ENCODE data around the gene SH2D3C. TPM values are rescaled to one million over a fixed set of nuclear protein-coding genes. Genes with fewer than 3 reads are reported as not detected.

The SH2D3C gene
- total and polyA plus RNA-seq, 4 donors, result 9.4 to 29.4 (median 17.7) TPM

- peaks cover 8% of the 10 kb centered on the region for H3K4me1 ChIP-seq (ENCODE audit: control insufficient read depth, insufficient read depth, low read length)
- H3K4me3 ChIP-seq (ENCODE audit: low read depth, low read length), result no peak overlapping the region
- no peaks in the 10 kb centered on the region for H3K9me3 ChIP-seq (ENCODE audit: control insufficient read depth, insufficient read depth, low read length)
- no peaks in the 10 kb centered on the region for H3K27me3 ChIP-seq (ENCODE audit: control insufficient read depth, insufficient read depth, low read length)
- H3K27ac ChIP-seq (ENCODE audit: low read depth, low read length), result no peak overlapping the region
- DNase-seq (ENCODE audit: low read depth in 4 of 6, low spot score in 6 of 6), result peak in 2 of 6 donors; percentile 17 to 25
- 96% methylated on average over 4 of the region's 9 CpGs for WGBS (ENCODE audit: insufficient coverage)
- H3K36me3 ChIP-seq (ENCODE audit: control insufficient read depth, insufficient read depth, low read length), result peaks cover 31% of the 10 kb centered on the region
Measured at GRCh38 chr9:127694890-127695720, 83.4 kb downstream of the SH2D3C start.

- Histone ChIP-seq H3K9me3 (ENCODE audit: control insufficient read depth, insufficient read depth, low read length) (no peaks in the 10 kb centered on the region), H3K36me3 (ENCODE audit: control insufficient read depth, insufficient read depth, low read length) (peaks cover 43% of the 10 kb centered on the region), H3K27me3 (ENCODE audit: control insufficient read depth, insufficient read depth, low read length) (no peaks in the 10 kb centered on the region), H3K4me3 (ENCODE audit: low read depth, low read length) (no peak overlapping the region), H3K27ac (ENCODE audit: low read depth, low read length) (no peak overlapping the region), H3K4me1 (ENCODE audit: control insufficient read depth, insufficient read depth, low read length) (peaks cover 1% of the 10 kb centered on the region)
- no peak for DNase-seq (ENCODE audit: low read depth in 4 of 6, low spot score in 6 of 6)
- no CpG with 5 or more reads among the region's 4 CpGs for WGBS (ENCODE audit: insufficient coverage)
Measured at GRCh38 chr9:127693697-127694096, 84.8 kb downstream of the SH2D3C start.

- peaks cover 47% of the 10 kb centered on the region for H3K36me3 ChIP-seq (ENCODE audit: control insufficient read depth, insufficient read depth, low read length)
- H3K4me1 ChIP-seq (ENCODE audit: control insufficient read depth, insufficient read depth, low read length), result no peaks in the 10 kb centered on the region
- H3K27me3 ChIP-seq (ENCODE audit: control insufficient read depth, insufficient read depth, low read length), result no peaks in the 10 kb centered on the region
- H3K9me3 ChIP-seq (ENCODE audit: control insufficient read depth, insufficient read depth, low read length), result no peaks in the 10 kb centered on the region
- no peak overlapping the region for H3K4me3 ChIP-seq (ENCODE audit: low read depth, low read length)
- no peak overlapping the region for H3K27ac ChIP-seq (ENCODE audit: low read depth, low read length)
- no peak for DNase-seq (ENCODE audit: low read depth in 4 of 6, low spot score in 6 of 6)
- 88% methylated on average over 10 of the region's 10 CpGs for WGBS (ENCODE audit: insufficient coverage)
Measured at GRCh38 chr9:127693143-127693542, 85.3 kb downstream of the SH2D3C start.

- Histone ChIP-seq H3K9me3 (ENCODE audit: control insufficient read depth, insufficient read depth, low read length) (no peaks in the 10 kb centered on the region), H3K27me3 (ENCODE audit: control insufficient read depth, insufficient read depth, low read length) (no peaks in the 10 kb centered on the region), H3K4me1 (ENCODE audit: control insufficient read depth, insufficient read depth, low read length) (no peaks in the 10 kb centered on the region), H3K27ac (ENCODE audit: low read depth, low read length) (no peak overlapping the region), H3K4me3 (ENCODE audit: low read depth, low read length) (no peak overlapping the region), H3K36me3 (ENCODE audit: control insufficient read depth, insufficient read depth, low read length) (peaks cover 57% of the 10 kb centered on the region)
- DNase-seq (ENCODE audit: low read depth in 4 of 6, low spot score in 6 of 6), result no peak
- WGBS (ENCODE audit: insufficient coverage), result 67% methylated on average over 12 of the region's 20 CpGs
Measured at GRCh38 chr9:127692071-127692470, 86.4 kb downstream of the SH2D3C start.

- no peaks in the 10 kb centered on the region for H3K27me3 ChIP-seq (ENCODE audit: control insufficient read depth, insufficient read depth, low read length)
- H3K4me3 ChIP-seq (ENCODE audit: low read depth, low read length), result no peak overlapping the region
- no peaks in the 10 kb centered on the region for H3K4me1 ChIP-seq (ENCODE audit: control insufficient read depth, insufficient read depth, low read length)
- 100% methylated on average over 8 of the region's 10 CpGs for WGBS (ENCODE audit: insufficient coverage)
- peaks cover 62% of the 10 kb centered on the region for H3K36me3 ChIP-seq (ENCODE audit: control insufficient read depth, insufficient read depth, low read length)
- no peak for DNase-seq (ENCODE audit: low read depth in 4 of 6, low spot score in 6 of 6)
- no peaks in the 10 kb centered on the region for H3K9me3 ChIP-seq (ENCODE audit: control insufficient read depth, insufficient read depth, low read length)
- H3K27ac ChIP-seq (ENCODE audit: low read depth, low read length), result no peak overlapping the region
Measured at GRCh38 chr9:127690735-127691134, 87.7 kb downstream of the SH2D3C start.

GRCh38 chr9:127689329-127690000 lies 89.0 kb downstream of the SH2D3C start:
- no peak overlapping the region for H3K27ac ChIP-seq (ENCODE audit: low read depth, low read length)
- no peak overlapping the region for H3K4me3 ChIP-seq (ENCODE audit: low read depth, low read length)
- H3K27me3 ChIP-seq (ENCODE audit: control insufficient read depth, insufficient read depth, low read length), result no peaks in the 10 kb centered on the region
- H3K36me3 ChIP-seq (ENCODE audit: control insufficient read depth, insufficient read depth, low read length), result peaks cover 65% of the 10 kb centered on the region
- no peaks in the 10 kb centered on the region for H3K9me3 ChIP-seq (ENCODE audit: control insufficient read depth, insufficient read depth, low read length)
- DNase-seq (ENCODE audit: low read depth in 4 of 6, low spot score in 6 of 6), result no peak
- peaks cover 4% of the 10 kb centered on the region for H3K4me1 ChIP-seq (ENCODE audit: control insufficient read depth, insufficient read depth, low read length)
- WGBS (ENCODE audit: insufficient coverage), result 76% methylated on average over 12 of the region's 13 CpGs

Other genes starting within 250 kb of the SH2D3C start
- gene STXBP1, start 166.4 kb downstream of the SH2D3C start, total RNA-seq, result 100 to 1,000 TPM in 1 of 2 donors, 10 to 100 TPM in 1; 45.0 to 113 TPM
- 100 to 1,000 TPM; 267 to 301 TPM for gene STXBP1, start 166.4 kb downstream of the SH2D3C start, polyA plus RNA-seq (ENCODE audit: insufficient read length in 2 of 2)
- gene CFAP157, start 71.7 kb downstream of the SH2D3C start, total RNA-seq, result 10 to 100 TPM in 1 of 2 donors, 1 to 10 TPM in 1; 1.1 to 22.6 TPM
- 10 to 100 TPM; 27.6 to 28.0 TPM for gene CFAP157, start 71.7 kb downstream of the SH2D3C start, polyA plus RNA-seq (ENCODE audit: insufficient read length in 2 of 2)
- gene PTRH1, start 63.0 kb downstream of the SH2D3C start, total RNA-seq, result 10 to 100 TPM; 11.7 to 19.0 TPM
- gene PTRH1, start 63.0 kb downstream of the SH2D3C start, polyA plus RNA-seq (ENCODE audit: insufficient read length in 2 of 2), result 10 to 100 TPM; 14.8 to 17.1 TPM
- under 1 TPM in 1 of 2 donors, not detected in 1; 0.61 TPM for gene TTC16, start 62.6 kb downstream of the SH2D3C start, total RNA-seq
- under 1 TPM; 0.38 to 0.63 TPM for gene TTC16, start 62.6 kb downstream of the SH2D3C start, polyA plus RNA-seq (ENCODE audit: insufficient read length in 2 of 2)
- 1 to 10 TPM; 6.2 to 7.7 TPM for gene TOR2A, start 43.4 kb downstream of the SH2D3C start, total RNA-seq
- 10 to 100 TPM; 21.8 to 23.5 TPM for gene TOR2A, start 43.4 kb downstream of the SH2D3C start, polyA plus RNA-seq (ENCODE audit: insufficient read length in 2 of 2)
- gene CDK9, start 7.4 kb upstream of the SH2D3C start, total RNA-seq, result 10 to 100 TPM; 39.8 to 59.7 TPM
- 100 to 1,000 TPM; 119 to 148 TPM for gene CDK9, start 7.4 kb upstream of the SH2D3C start, polyA plus RNA-seq (ENCODE audit: insufficient read length in 2 of 2)
- 10 to 100 TPM; 17.8 to 33.7 TPM for gene FPGS, start 24.2 kb upstream of the SH2D3C start, total RNA-seq
- 10 to 100 TPM; 42.2 to 50.1 TPM for gene FPGS, start 24.2 kb upstream of the SH2D3C start, polyA plus RNA-seq (ENCODE audit: insufficient read length in 2 of 2)
- 10 to 100 TPM in 1 of 2 donors, 1 to 10 TPM in 1; 6.3 to 14.5 TPM for gene ENG, start 76.0 kb upstream of the SH2D3C start, total RNA-seq
- gene ENG, start 76.0 kb upstream of the SH2D3C start, polyA plus RNA-seq (ENCODE audit: insufficient read length in 2 of 2), result 10 to 100 TPM; 44.6 to 46.9 TPM
- 100 to 1,000 TPM in 1 of 2 donors, 10 to 100 TPM in 1; 48.0 to 240 TPM for gene AK1, start 99.0 kb upstream of the SH2D3C start, total RNA-seq
- 100 to 1,000 TPM; 270 to 297 TPM for gene AK1, start 99.0 kb upstream of the SH2D3C start, polyA plus RNA-seq (ENCODE audit: insufficient read length in 2 of 2)
- gene ST6GALNAC6, start 120.9 kb upstream of the SH2D3C start, total RNA-seq, result 10 to 100 TPM; 24.6 to 58.8 TPM
- gene ST6GALNAC6, start 120.9 kb upstream of the SH2D3C start, polyA plus RNA-seq (ENCODE audit: insufficient read length in 2 of 2), result 10 to 100 TPM; 68.1 to 68.9 TPM
- gene ST6GALNAC4, start 138.4 kb upstream of the SH2D3C start, total RNA-seq, result 10 to 100 TPM in 1 of 2 donors, 1 to 10 TPM in 1; 8.0 to 19.7 TPM
- 10 to 100 TPM; 19.4 to 20.2 TPM for gene ST6GALNAC4, start 138.4 kb upstream of the SH2D3C start, polyA plus RNA-seq (ENCODE audit: insufficient read length in 2 of 2)
- gene PIP5KL1, start 152.1 kb upstream of the SH2D3C start, total RNA-seq, result 1 to 10 TPM; 2.7 to 7.3 TPM
- gene PIP5KL1, start 152.1 kb upstream of the SH2D3C start, polyA plus RNA-seq (ENCODE audit: insufficient read length in 2 of 2), result 10 to 100 TPM; 16.4 to 19.1 TPM
- gene DPM2, start 159.2 kb upstream of the SH2D3C start, total RNA-seq, result 10 to 100 TPM; 13.9 to 35.3 TPM
- 10 to 100 TPM; 59.2 to 64.0 TPM for gene DPM2, start 159.2 kb upstream of the SH2D3C start, polyA plus RNA-seq (ENCODE audit: insufficient read length in 2 of 2)
- 10 to 100 TPM; 15.2 to 27.7 TPM for gene EEIG1, start 202.3 kb upstream of the SH2D3C start, total RNA-seq
- gene EEIG1, start 202.3 kb upstream of the SH2D3C start, polyA plus RNA-seq (ENCODE audit: insufficient read length in 2 of 2), result 10 to 100 TPM; 71.2 to 96.3 TPM

All from spinal cord (tissue), 10 donors.